NCI-H460 (cell line): ENCODE results near the gene BAHCC1. TPM values are rescaled to one million over a fixed set of nuclear protein-coding genes. Genes with fewer than 3 reads are reported as not detected.
"Not testable (repeated sequence)": the region's sequence is repeated elsewhere in the genome, so short reads cannot be mapped to it uniquely, and the experiment has no call there.

ENCODE experiments used
- DNase-seq: peaks from one replicate; pipeline ENCODE4 v3.0.0-alpha.2; 2016; ENCODE audit warnings: low read depth; ENCODE audit errors: extremely low read depth
- polyA plus RNA-seq: library from polyadenylated mRNA; depleted of rRNA; stranded (reverse); fragments of >200 nt; gene quantifications from 2 replicates; pipeline ENCODE4 v1.2.3, GENCODE V29; 2014; cell fraction: nucleus; rRNA removed
- total RNA-seq: library from RNA; depleted of rRNA; stranded (reverse); fragments of >200 nt; shearing (Covaris generic); gene quantifications from 2 replicates; pipeline ENCODE4 v1.2.3, GENCODE V29; 2014; rRNA removed

Gene BAHCC1
- 6.0 and 6.7 TPM in 2 replicates for total RNA-seq
- 12.5 and 13.5 TPM in 2 replicates for polyA plus RNA-seq

DNA sequence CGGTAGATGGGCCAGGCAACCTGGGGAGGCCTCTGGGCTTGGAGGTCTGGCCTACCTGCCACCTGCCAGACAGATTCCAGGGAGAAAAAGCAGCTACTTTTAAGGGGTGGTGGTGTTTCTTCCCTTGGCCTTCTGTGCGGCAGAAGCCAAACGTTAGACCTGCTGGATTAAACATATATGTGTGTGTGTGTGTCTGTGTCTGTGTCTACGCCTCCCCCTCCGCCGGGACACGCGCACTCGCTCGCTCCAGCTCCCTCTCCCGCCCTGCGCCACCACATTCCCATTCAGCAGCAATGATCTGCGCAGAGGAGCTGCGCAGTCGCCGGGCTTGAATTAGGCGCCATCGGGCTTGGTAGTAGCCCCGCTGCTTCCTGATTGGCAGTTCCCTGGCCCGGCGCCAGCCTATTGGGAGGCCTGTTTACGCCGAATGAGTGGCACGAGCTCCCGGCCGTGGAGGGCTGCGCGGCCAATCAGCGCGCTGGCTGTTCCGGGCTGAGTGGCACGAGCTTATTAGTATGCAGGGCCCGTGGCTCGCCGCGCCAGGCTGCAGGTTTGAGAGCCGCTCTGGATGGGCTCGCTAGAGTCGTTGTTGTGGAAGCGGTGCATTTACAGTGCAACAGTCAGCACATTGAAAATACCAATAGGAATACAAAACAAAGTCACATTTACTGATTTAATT, at the start of gene BAHCC1:
TSS of gene BAHCC1 (plus strand) at position 537 of the 679 bp plus-strand sequence. CDS start 4,283 bp downstream, outside the sequence.
- DNase-seq: peak; percentile 100

DNA sequence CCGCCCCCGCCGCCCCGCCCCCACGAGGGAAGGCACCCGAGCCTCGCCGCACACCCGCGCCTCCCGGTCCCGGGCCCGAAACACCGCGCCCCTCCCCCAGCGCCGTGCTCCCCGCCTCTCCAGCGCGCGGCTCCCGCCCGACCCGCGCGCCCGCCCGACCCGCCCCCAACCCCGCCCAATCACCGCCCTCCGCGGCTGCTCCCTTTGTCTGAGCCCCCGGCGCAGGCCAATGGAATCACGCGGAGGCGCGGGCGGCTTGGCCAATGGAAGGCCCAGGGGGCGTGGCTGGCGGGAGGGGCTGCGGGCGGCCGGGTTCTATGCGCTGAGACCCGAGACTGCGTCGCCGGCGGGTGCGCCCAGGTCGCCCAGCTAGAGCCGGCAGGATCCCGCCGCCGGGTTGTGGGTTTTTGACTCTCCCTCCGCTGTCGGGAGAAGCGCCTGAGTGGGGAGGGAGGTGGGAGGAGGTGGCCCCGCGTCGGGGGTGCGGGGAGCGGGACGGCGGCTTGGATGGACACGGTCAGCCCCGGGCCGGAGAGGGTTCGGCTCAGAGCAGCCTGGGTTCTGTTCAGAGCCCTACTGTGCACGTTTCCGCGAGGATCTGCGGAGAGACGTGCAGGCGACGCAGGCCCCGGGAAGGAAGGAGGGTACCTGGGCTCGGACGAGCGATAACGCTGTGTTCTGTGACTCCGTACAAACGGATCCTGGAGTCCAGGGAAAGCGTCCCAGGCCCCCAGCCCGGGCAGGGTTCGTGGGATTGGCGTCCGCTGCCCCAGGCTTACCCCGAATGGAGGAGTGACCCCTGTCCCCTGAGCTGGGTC, 49.0 kb upstream of the BAHCC1 start:
- DNase-seq: peak; percentile 95

GRCh38 chr17:81346908-81347349, 48.3 kb upstream of the BAHCC1 start:
- DNase-seq: no peak

- no peak for DNase-seq
Observed at GRCh38 chr17:81347437-81347836, 47.8 kb upstream of the BAHCC1 start.

- DNase-seq: no peak
Observed at GRCh38 chr17:81348097-81349055, 46.9 kb upstream of the BAHCC1 start.

DNA sequence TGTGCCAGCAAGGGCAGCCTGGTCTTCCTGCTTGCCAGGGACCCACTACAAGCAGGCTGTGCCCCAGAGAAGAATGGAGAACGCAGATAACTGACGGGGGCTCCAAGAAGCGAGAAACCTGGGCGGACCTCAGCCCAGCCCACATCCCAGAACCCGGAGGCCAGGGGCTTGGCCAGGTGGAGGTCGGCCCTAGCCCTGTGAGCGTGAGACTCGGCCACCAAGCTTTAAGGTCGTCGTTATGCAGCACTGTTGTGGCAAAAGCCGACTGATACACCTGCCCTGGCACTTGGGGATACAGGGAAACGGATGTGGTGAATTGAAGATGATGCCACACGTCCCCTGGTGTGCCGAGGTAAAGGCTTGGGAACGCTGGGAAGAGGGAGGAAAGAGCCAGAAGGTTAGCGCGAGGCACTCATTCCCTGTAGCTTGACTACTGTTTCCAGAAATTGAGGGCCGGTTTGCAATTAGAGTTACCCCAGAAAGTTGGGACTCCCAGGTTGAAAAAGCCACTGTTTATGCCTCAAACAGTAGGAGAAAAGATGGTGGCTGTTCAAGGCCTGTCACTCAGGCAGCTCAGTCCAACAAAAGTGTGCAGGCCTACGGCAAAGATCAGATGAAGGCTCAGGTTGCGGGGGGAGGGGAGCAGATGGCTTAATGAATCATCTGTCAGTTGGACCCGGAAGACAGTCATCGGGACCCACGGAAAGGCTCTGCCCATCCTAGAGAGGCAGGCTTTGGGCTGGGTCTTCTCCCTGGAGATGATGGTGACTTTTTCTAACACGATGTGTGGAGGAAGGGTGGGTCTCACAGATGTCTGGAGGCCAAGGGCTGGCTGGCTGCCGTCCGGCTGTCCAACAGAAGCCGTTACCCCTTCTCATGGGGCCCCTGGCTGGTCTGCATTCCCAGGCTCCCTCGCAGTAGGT, 45.6 kb upstream of the BAHCC1 start:
- no peak for DNase-seq

DNA sequence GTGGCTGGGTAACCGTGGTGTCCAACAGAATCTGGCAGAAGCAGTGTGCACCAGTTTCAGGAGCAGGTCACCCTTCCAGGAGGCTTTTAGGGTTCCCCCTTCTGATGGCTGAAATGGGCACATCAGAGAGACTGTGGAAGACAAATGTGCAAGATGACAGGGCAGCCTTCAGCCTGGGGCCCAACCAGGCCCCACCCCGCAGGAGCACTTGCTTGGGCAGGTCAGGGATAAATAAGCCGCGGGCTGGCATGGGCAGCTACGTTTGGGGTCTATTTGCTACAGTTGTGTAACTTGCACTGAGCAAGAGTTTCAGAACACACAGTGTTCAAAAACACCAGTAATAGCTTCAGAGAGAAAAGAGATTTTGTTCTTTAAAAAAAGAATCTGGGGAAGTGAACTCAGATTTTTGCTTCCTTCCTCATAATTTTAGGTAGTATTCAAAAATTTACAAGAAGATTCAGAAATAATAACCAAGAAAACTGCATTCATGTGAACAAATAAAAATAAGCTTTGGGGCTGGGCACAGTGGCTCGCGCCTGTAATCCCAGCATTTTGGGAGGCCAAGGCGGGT, 44.9 kb upstream of the BAHCC1 start:
- DNase-seq: no peak

DNA sequence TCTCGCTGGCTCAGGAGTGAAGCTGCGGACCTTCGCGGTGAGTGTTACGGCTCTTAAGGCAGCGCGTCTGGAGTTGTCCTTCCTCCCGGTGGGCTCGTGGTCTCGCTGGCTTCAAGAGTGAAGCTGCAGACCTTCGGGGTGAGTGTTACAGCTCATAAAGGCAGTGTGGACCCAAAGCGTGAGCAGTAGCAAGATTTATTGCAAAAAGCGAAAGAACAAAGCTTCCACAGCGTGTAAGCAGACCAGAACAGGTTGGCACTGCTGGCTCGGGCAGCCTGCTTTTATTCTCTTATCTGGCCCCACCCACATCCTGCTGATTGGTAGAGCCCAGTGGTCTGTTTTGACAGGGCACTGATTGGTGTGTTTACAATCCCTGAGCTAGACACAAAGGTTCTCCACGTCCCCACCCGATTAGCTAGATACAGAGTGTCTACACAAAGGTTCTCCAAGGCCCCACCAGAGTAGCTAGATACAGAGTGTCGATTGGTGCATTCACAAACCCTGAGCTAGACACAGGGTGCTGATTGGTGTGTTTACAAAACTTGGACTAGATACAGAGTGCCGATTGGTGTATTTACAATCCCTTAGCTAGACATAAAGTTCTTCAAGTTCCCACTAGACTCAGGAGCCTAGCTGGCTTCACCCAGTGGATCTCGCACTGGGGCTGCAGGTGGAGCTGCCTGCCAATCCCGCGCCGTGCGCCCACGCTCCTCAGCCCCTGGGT, 43.8 kb upstream of the BAHCC1 start:
- not testable (repeated sequence) for DNase-seq

GRCh38 chr17:81352056-81352455, 43.2 kb upstream of the BAHCC1 start:
- DNase-seq: not testable (repeated sequence)

- DNase-seq: no peak
Observed at GRCh38 chr17:81354252-81354953, 40.9 kb upstream of the BAHCC1 start.

DNA sequence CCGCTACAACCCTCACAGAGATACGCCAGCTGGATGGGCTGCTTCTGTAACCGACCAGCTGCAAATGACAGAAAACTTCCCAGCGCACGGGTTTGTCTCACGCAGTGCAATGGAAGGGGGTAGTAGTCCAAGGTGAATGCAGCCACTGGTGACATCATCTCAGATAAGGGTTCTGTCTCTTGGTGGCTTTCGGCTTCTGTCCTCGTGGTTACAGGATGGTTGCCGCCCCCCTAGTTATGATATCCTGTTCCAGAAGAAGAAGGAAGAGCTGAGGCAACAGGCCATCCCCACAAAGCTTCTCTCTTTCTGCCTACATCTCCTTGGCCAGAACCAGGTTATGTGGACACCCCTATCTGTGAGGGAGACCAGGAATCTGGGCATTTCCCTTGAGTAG, 40.3 kb upstream of the BAHCC1 start:
- DNase-seq: no peak

DNA sequence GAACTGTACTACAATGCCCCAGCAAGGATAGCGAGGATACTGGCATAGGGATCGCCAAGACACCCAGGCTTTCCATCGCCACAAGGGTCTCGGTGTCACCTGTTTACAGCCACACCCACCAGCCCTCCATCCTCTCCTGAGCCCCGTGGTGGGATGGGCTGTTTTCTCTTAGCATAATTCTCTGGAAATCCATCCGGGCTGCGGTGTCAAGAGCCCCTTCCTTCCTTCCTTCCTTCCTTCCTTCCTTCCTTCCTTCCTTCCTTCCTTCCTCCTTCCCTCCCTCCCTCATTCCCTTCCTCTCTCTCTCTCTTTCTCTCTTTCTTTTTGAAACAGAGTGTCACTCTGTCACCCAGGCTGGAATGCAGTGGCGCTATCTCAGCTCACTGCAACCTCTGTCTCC, 36.0 kb upstream of the BAHCC1 start:
- DNase-seq: no peak

GRCh38 chr17:81362001-81362400, 33.3 kb upstream of the BAHCC1 start:
- not testable (repeated sequence) for DNase-seq

GRCh38 chr17:81364278-81365147, 30.7 kb upstream of the BAHCC1 start:
- no peak for DNase-seq

DNA sequence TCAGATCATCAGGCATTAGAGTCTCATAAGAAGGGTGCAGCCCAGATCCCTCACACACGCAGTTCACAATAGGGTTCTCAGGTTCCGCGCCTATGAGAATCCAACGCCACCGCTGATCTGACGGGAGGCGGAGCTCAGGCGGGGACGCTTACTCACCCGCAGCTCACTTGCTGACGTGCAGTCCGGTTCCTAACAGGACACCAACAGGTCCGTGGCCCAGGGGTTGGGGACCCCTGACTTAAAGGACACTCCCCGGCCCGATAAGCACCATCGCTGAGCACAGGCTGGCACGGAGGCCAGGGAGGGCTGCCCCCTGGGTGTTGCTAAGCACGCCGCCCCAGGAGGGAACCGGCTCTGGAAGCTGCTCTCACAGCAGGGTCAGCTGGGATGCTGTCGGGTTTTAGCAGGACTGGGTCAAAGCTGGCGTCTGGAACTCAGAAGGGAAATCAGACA, 30.1 kb upstream of the BAHCC1 start:
- DNase-seq: peak; percentile 60

GRCh38 chr17:81365601-81366585, 29.4 kb upstream of the BAHCC1 start:
- no peak for DNase-seq
